AG10803 (cell line): ENCODE data around the gene JARID2.
A peak's percentile ranks its signal among the peaks of the same experiment; 100 is the strongest.

Source experiments
- DNase-seq: peaks from one replicate; pipeline ENCODE4 v3.0.0; 2010; ENCODE audit warnings: low read depth
- H3K4me3 ChIP-seq: 2 replicates; pipeline ENCODE4 v1.5.1; 2011; ENCODE audit warnings: mild to moderate bottlenecking, low read length, control low read depth
- CTCF ChIP-seq: conservative IDR thresholded peaks from 2 replicates; pipeline ENCODE4 v1.5.1; 2011; ENCODE audit warnings: mild to moderate bottlenecking, low read length, control low read depth, inconsistent platforms

JARID2 gene

DNA sequence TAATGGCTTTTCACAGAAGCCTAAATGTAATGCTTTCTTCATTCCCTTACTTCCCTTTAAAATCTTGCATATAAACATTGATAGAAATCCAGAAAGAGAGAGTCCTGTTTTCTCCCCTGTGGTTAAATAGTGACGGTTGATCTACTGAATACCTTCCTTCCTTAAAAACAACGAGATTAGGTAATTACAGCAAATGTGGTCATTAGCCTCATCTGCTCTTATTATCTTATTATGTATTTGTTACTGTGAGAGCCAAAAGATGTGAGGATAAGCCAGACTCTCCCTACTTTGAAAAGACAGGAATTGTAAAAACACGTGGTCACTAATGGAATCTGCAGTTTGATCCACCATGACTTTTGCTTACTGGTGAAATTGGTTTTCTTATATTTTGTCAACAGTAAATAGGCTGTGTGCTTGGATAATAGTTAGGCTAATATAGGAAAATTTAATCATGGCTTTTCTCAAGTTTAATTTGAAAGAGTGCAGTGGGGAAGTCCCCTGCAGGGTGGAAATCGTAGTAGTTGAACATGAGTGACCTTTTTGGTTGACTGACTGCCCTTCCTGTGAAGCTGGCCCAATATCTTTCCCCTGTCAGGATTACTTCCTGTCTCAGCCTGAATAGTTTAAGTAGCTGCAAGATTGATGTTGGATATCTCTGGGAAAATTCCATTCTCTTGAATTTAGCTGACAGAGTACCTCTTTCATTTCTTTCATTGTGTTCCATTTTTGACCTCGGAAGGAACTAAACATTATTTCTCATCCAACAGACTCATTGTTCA, 62.8 kb downstream of the JARID2 start:
- TF ChIP-seq CTCF: no peak
- no peak overlapping the region for H3K4me3 ChIP-seq
- DNase-seq: no peak

DNA sequence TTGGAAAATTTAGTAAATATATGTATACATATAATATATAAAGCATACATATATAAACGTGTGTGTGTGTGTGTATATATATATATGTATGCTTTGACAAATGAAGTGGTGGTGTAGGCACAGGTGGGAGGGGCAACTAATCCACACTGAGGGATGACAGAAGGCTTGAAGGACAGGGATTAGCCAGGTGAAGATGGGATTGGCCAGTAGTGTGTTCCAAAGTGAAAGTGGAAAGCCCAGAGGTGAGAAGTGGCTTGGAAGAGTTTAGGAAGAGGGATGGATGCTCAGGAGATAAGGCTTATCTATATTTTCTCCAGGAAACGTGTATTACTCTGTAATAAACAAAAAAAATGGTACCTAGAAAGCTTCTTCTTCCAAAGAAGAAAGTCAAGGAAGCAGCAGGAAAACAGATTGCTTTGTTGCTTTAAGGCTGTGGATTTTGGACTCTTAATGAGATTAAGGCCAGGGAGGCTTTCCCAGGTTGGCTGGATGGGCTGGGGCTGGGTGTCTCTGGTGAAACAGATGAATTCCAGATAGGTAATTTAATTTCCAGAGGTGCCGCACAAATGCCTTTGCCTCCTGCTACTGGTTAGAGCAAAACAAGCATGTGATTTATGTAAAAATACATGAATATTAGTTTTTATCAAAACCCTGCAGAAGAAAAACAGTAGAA, 63.9 kb downstream of the JARID2 start:
- DNase-seq: no peak
- no peak overlapping the region for H3K4me3 ChIP-seq
- TF ChIP-seq CTCF: no peak

DNA sequence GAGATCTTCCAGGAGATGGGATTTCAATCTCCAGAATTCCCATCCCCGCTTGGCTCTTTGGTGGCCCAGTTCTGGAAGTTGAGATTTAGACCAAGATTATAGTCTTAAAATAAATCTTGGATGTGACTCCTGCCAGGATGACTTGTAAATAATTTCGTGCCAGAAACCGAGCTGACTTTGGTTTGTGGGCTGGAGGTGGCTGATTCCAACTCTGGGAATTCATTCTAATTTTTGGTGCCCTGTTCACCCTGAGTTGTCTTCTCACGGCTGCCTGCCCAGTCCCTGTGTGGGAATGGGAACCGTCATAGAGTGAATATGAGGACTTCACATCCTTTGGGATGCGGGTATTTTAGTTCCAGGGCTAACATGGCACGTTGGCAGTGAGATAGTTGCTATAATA, 64.8 kb downstream of the JARID2 start:
- no peak for TF ChIP-seq CTCF
- peak; percentile 78 for DNase-seq
- H3K4me3 ChIP-seq: no peak overlapping the region

DNA sequence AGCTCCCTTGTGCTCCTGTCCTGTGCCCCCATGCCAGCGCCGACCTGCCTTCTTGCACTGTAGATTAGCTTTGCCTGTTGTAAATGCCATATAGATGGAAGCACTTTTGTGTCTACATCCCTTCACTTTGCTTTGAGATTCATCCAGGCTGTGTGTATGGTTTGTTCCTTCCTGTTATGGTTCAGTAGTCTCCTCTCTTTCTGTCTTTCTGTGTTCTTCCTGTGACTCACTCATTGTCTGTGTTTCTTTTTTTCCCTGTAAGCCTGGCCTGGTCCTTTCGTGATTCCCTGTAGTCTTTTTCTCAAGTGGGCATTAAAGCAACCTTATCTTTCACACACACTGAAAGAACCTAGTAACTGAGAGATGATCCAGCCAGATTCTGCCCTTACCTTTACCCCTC, 66.6 kb downstream of the JARID2 start:
- H3K4me3 ChIP-seq: no peak overlapping the region
- no peak for DNase-seq
- TF ChIP-seq CTCF: no peak

DNA sequence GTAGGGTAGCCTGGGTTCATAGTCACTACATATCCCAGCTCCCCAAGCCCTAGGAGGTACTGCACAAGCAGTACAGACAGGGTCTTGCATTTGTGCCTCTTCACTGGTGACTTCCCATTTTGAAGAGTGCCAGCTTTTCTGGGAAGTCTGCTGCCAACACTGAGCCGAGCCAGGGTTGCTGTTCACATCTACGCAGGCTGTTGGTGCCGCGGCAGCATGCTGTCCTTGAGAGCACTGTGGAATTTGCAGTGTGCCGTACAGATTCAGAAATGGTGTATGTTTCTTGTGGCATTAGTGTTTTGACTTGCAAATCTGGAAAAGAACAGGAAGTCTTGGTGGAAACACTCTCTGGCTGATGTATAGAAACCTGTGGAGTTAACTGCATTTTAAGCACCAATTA, 67.5 kb downstream of the JARID2 start:
- no peak overlapping the region for H3K4me3 ChIP-seq
- TF ChIP-seq CTCF: no peak
- DNase-seq: peak; percentile 46

- no peak for TF ChIP-seq CTCF
- DNase-seq: no peak
- H3K4me3 ChIP-seq: no peak overlapping the region
These were observed 70.9 kb downstream of the JARID2 start for GRCh38 chr6:15316754-15317153.

- DNase-seq: no peak
- H3K4me3 ChIP-seq: no peak overlapping the region
- no peak for TF ChIP-seq CTCF
These were observed 71.4 kb downstream of the JARID2 start for GRCh38 chr6:15317251-15317650.
